HepG2 (cell line): ENCODE data around the gene BSN. TPM values are rescaled to one million over a fixed set of nuclear protein-coding genes. Genes with fewer than 3 reads are reported as not detected.

ENCODE experiments used
- ATAC-seq: fragments of 200-7000 bp; cut with Tn5 transposase; 3 replicates; pipeline ENCODE4 v1.9.1; 2020; ENCODE audit warnings: mild to moderate bottlenecking, moderate library complexity
- BruUV-seq: library from RNA; stranded (reverse); fragments of 400-500 nt; replicated peaks from 2 replicates; lab custom pipeline; 2021; lab: Mats Ljungman, UMichigan
- CTCF ChIA-PET: fragments of 300-600 bp; formaldehyde crosslinking; extraction: SDS; loops from one replicate; lab custom pipeline; 2021; ENCODE audit warnings: low total read pairs, inconsistent platforms, low intra/inter-chr PET ratio; lab: Yijun Ruan, JAX
- POLR2A ChIA-PET: fragments of 350-600 bp; sonication (Branson Sonifier 250); formaldehyde crosslinking; loops from one replicate; lab custom pipeline; 2020; ENCODE audit warnings: antibody characterized with exemption, inconsistent platforms; lab: Yijun Ruan, JAX
- DNase-seq: peaks from one replicate; pipeline ENCODE4 v3.0.0-alpha.2; 2015; ENCODE audit warnings: low spot score
- FAIRE-seq: peaks from 3 replicates; lab custom pipeline; 2011; peaks lifted over from hg19 to GRCh38; lab: Jason Lieb, UNC
- H2AFZ ChIP-seq: one replicate; pipeline ENCODE4 v1.6.1; 2011; ENCODE audit warnings: low read length, inconsistent platforms
- H3K27ac ChIP-seq: fragments of 300-600 bp; 3 replicates; pipeline ENCODE4 v1.8.0; 2011; ENCODE audit warnings: mixed run types, mild to moderate bottlenecking, mixed read lengths, low read length, inconsistent platforms; ENCODE audit not compliant: insufficient read depth; ENCODE audit errors: extremely low read length
- H3K27me3 ChIP-seq, 2 experiments: fragments of 200-600 bp in 1 of 2; 2 replicates in 1 of 2; 3 replicates in 1 of 2; pipeline versions ENCODE4 v1.6.0 to v1.8.0; 2011; ENCODE audit warnings: low read length in 2 of 2, mild to moderate bottlenecking in 2 of 2, moderate library complexity in 2 of 2, inconsistent platforms in 1 of 2; ENCODE audit not compliant: insufficient read depth in 2 of 2, control insufficient read depth in 1 of 2
- H3K36me3 ChIP-seq, 2 experiments: fragments of 200-600 bp in 1 of 2; replicated peaks in 1 of 2; 2 replicates in 1 of 2; 3 replicates in 1 of 2; pipeline versions ENCODE4 v1.5.1 to v1.8.0; 2011; ENCODE audit warnings: low read length in 2 of 2, inconsistent platforms in 1 of 2; ENCODE audit not compliant: insufficient read depth in 2 of 2, control insufficient read depth in 1 of 2
- H3K4me1 ChIP-seq: 2 replicates; pipeline ENCODE4 v1.5.1; 2012; ENCODE audit warnings: low read length, inconsistent platforms; ENCODE audit not compliant: insufficient read depth
- H3K4me2 ChIP-seq: 2 replicates; pipeline ENCODE4 v1.6.0; 2011; ENCODE audit warnings: low read depth, low read length, inconsistent platforms
- H3K4me3 ChIP-seq, 3 experiments: fragments of 200-600 bp in 1 of 3; sonication (generic), shearing (Covaris generic) in 1 of 3; replicated peaks in 1 of 3; 2 replicates each; pipeline ENCODE4 v1.5.1; 2011 to 2016; ENCODE audit warnings: low read length in 3 of 3, inconsistent platforms in 2 of 3, low read depth in 2 of 3, mild to moderate bottlenecking in 2 of 3, control low read depth in 1 of 3, mixed read lengths in 1 of 3; ENCODE audit not compliant: insufficient read depth in 1 of 3
- H3K79me2 ChIP-seq: one replicate; pipeline ENCODE4 v1.6.1; 2011; ENCODE audit warnings: low read length, inconsistent platforms; ENCODE audit not compliant: insufficient read depth
- H3K9ac ChIP-seq: 2 replicates; pipeline ENCODE4 v1.6.0; 2011; ENCODE audit warnings: mild to moderate bottlenecking, low read depth, low read length, inconsistent platforms; ENCODE audit not compliant: insufficient read depth
- H3K9me3 ChIP-seq: 2 replicates; pipeline ENCODE4 v1.5.1; 2012; ENCODE audit warnings: mild to moderate bottlenecking, low read length
- H4K20me1 ChIP-seq: 2 replicates; pipeline ENCODE4 v1.6.0; 2011; ENCODE audit warnings: inconsistent platforms, mild to moderate bottlenecking, low read length, moderate library complexity; ENCODE audit not compliant: insufficient read depth
- DMTF1 ChIP-seq: sonication (generic); formaldehyde crosslinking; IDR thresholded peaks from 2 replicates; pipeline ENCODE4 v1.4.0; 2020; ENCODE audit warnings: mild to moderate bottlenecking, missing genetic modification reagents
- HINFP ChIP-seq: sonication (generic); formaldehyde crosslinking; IDR thresholded peaks from 2 replicates; pipeline ENCODE4 v1.4.0; 2020; ENCODE audit warnings: low read depth, mild to moderate bottlenecking, missing genetic modification reagents
- HNF4A ChIP-seq: sonication (generic); formaldehyde crosslinking; IDR thresholded peaks from 2 replicates; pipeline ENCODE4 v1.4.0; 2020; ENCODE audit warnings: missing genetic modification reagents
- MIER3 ChIP-seq: IDR thresholded peaks from 2 replicates; pipeline ENCODE4 v1.6.1; 2016; ENCODE audit warnings: missing compliant biosample characterization, borderline replicate concordance
- PPARG ChIP-seq: conservative IDR thresholded peaks from 2 replicates; pipeline ENCODE4 v1.6.1; 2016; ENCODE audit warnings: missing biosample characterization, missing genetic modification reagents
- PRDM15 ChIP-seq: sonication (generic); formaldehyde crosslinking; IDR thresholded peaks from 2 replicates; pipeline ENCODE4 v1.4.0; 2020; ENCODE audit warnings: missing genetic modification reagents
- RAD21 ChIP-seq: fragments of 450-650 bp; formaldehyde crosslinking; IDR thresholded peaks from 2 replicates; pipeline ENCODE4 v1.5.0; 2020; ENCODE audit warnings: mild to moderate bottlenecking
- ZNF354B ChIP-seq: sonication (generic); formaldehyde crosslinking; IDR thresholded peaks from 2 replicates; pipeline ENCODE4 v1.8.0; 2022; ENCODE audit warnings: mild to moderate bottlenecking, missing genetic modification reagents
- ZNF703 ChIP-seq: sonication (generic); formaldehyde crosslinking; IDR thresholded peaks from 2 replicates; pipeline ENCODE4 v1.5.1; 2020; ENCODE audit warnings: missing genetic modification reagents, mild to moderate bottlenecking, moderate library complexity, borderline replicate concordance
- ZSCAN30 ChIP-seq: sonication (generic); formaldehyde crosslinking; IDR thresholded peaks from 2 replicates; pipeline ENCODE4 v1.5.0; 2020; ENCODE audit warnings: mild to moderate bottlenecking, missing genetic modification reagents
- WGBS: methylation state at CpG from one replicate; pipeline ENCODE4 v1.1.6; 2017; ENCODE audit warnings: low lambda C conversion rate; 5-methylcytosine and 5-hydroxymethylcytosine counted together
- in situ Hi-C: cut with HindIII; loops from 2 replicates; pipeline ENCODE4 v1.10.0; 2017; ENCODE audit warnings: low pct_unique_long_range_greater_than_20kb; ENCODE audit not compliant: extremely low pct_ligation_motif_present
- intact Hi-C: fragments of 100-400 bp; cut with micrococcal nuclease; formaldehyde crosslinking; loops from one replicate; pipeline ENCODE4 v1.10.0; 2022; ENCODE audit not compliant: unreplicated experiment
- polyA plus RNA-seq, 8 experiments: library from polyadenylated mRNA; depleted of rRNA in 3 of 8; stranded (reverse) in 7 of 8; unstranded in 1 of 8; fragments of >200 nt; fragmentation: Illumina TruSeq in 4 of 8; extraction: Trizol in 4 of 8; gene quantifications; 2 replicates each; pipeline versions ENCODE4 v1.2.1 to v1.2.3, GENCODE V29; 2011 to 2016; ENCODE audit warnings: low read depth in 4 of 8, missing spikeins in 1 of 8, mixed read lengths in 1 of 8; ENCODE audit not compliant: insufficient read depth in 1 of 8
- total RNA-seq, 5 experiments: library from RNA; depleted of rRNA; stranded (reverse); fragments of >200 nt; fragmentation: Illumina TruSeq; extraction: Trizol; gene quantifications; 2 replicates each; pipeline ENCODE4 v1.2.3, GENCODE V29; 2016; ENCODE audit warnings: low read depth in 1 of 5
- TF ChIP-seq, protein P1 (sequence below): sonication (generic); formaldehyde crosslinking; IDR thresholded peaks from 2 replicates; pipeline ENCODE4 v1.5.0; 2020; ENCODE audit warnings: mild to moderate bottlenecking, missing genetic modification reagents, borderline replicate concordance
- TF ChIP-seq, protein P2 (sequence below): sonication (generic); formaldehyde crosslinking; IDR thresholded peaks from 2 replicates; pipeline ENCODE4 v1.9.0; 2021; ENCODE audit warnings: missing genetic modification reagents, borderline replicate concordance

Gene BSN
- total and polyA plus RNA-seq, 2 of the 13 experiments (the other 11 are each of a cell fraction or from before 2014, with no cell fraction given) = 0.42 to 0.86 TPM

- Histone ChIP-seq H3K27ac (no peak overlapping the region), H3K27me3 (no peaks in the 10 kb centered on the region; a peak in 1 of 5 replicates), H3K9ac (no peak overlapping the region), H2AFZ (no peak overlapping the region), H4K20me1 (no peaks in the 10 kb centered on the region), H3K36me3 (peaks cover 41 to 84% of the 10 kb centered on the region in 2 experiments), H3K4me2 (no peak overlapping the region), H3K9me3 (no peaks in the 10 kb centered on the region), H3K79me2 (no peaks in the 10 kb centered on the region), H3K4me3 (no peak overlapping the region), H3K4me1 (no peaks in the 10 kb centered on the region)
- no TSS peak for BruUV-seq
- POLR2A ChIA-PET = no interaction called here
- CTCF ChIA-PET = interaction anchor here (1.7 to 2.3 kb wide), 2 partner anchors 137 to 203 kb away, joined by 7 to 14 read pairs; no protein-coding TSS in a partner anchor
- DNase-seq = no peak
- no peak for ATAC-seq
- no peak for FAIRE-seq
- intact Hi-C loops = loop anchor here (1.0 to 2.0 kb wide), 2 partner anchors 137 to 204 kb away; no protein-coding TSS in a partner anchor
- in situ Hi-C loops = loop anchor here (5.0 kb wide), 2 partner anchors 135 to 205 kb away; no protein-coding TSS in a partner anchor
- WGBS = 92% methylated on average over 10 of the region's 11 CpGs
- no peak for TF ChIP-seq PPARG (CRISPR knock-in tag)
- no peak for TF ChIP-seq PRDM15 (CRISPR knock-in tag)
- TF ChIP-seq HNF4A (CRISPR knock-in tag) = no peak
- no peak for TF ChIP-seq MIER3 (CRISPR knock-in tag)
- no peak for TF ChIP-seq ZNF703 (CRISPR knock-in tag)
- no peak for TF ChIP-seq DMTF1 (CRISPR knock-in tag)
- TF ChIP-seq, protein P1, sequence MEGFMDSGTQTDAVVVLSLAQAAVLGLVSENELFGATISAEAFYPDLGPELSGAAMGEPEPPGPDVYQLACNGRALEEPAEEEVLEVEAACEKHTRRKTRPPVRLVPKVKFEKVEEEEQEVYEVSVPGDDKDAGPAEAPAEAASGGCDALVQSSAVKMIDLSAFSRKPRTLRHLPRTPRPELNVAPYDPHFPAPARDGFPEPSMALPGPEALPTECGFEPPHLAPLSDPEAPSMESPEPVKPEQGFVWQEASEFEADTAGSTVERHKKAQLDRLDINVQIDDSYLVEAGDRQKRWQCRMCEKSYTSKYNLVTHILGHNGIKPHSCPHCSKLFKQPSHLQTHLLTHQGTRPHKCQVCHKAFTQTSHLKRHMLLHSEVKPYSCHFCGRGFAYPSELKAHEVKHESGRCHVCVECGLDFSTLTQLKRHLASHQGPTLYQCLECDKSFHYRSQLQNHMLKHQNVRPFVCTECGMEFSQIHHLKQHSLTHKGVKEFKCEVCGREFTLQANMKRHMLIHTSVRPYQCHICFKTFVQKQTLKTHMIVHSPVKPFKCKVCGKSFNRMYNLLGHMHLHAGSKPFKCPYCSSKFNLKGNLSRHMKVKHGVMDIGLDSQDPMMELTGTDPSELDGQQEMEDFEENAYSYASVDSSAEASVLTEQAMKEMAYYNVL = no peak
- TF ChIP-seq, protein P2, sequence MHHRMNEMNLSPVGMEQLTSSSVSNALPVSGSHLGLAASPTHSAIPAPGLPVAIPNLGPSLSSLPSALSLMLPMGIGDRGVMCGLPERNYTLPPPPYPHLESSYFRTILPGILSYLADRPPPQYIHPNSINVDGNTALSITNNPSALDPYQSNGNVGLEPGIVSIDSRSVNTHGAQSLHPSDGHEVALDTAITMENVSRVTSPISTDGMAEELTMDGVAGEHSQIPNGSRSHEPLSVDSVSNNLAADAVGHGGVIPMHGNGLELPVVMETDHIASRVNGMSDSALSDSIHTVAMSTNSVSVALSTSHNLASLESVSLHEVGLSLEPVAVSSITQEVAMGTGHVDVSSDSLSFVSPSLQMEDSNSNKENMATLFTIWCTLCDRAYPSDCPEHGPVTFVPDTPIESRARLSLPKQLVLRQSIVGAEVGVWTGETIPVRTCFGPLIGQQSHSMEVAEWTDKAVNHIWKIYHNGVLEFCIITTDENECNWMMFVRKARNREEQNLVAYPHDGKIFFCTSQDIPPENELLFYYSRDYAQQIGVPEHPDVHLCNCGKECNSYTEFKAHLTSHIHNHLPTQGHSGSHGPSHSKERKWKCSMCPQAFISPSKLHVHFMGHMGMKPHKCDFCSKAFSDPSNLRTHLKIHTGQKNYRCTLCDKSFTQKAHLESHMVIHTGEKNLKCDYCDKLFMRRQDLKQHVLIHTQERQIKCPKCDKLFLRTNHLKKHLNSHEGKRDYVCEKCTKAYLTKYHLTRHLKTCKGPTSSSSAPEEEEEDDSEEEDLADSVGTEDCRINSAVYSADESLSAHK = no peak
- TF ChIP-seq HINFP (CRISPR knock-in tag) = no peak
- TF ChIP-seq RAD21 (CRISPR knock-in tag) = no peak
- TF ChIP-seq ZSCAN30 (CRISPR knock-in tag) = no peak
- no peak for TF ChIP-seq ZNF354B (CRISPR knock-in tag)
Measured at GRCh38 chr3:49702672-49703071, 148.4 kb downstream of the BSN start.
